Measurements from ENCODE around the gene TRMT112.

- TF ChIP-seq CTCF (conservative IDR thresholded peaks at IDR 0.05 in 1 of 2, IDR thresholded peaks at IDR 0.05 in 1 of 2; ENCODE audit: low read depth in 1 of 2, low read length in 2 of 2) (no peak), EZH2 (IDR thresholded peaks at IDR 0.05; ENCODE audit: low read length, missing control alignments) (peak; percentile 39)
Observed at GRCh38 chr11:64330888-64331287, 13.5 kb upstream of the TRMT112 start.
